GM21367 (cell line): ENCODE results near the gene LENG1.

Experiments used
- ATAC-seq: cut with Tn5 transposase; IDR thresholded peaks from one replicate; pipeline ENCODE4 v1.9.1; 2021; ENCODE audit not compliant: unreplicated experiment

Gene LENG1

GRCh38 chr19:54142166-54142780 lies 17.2 kb downstream of the LENG1 start:
- no peak for ATAC-seq

GRCh38 chr19:54141356-54141755 lies 18.2 kb downstream of the LENG1 start:
- no peak for ATAC-seq

GRCh38 chr19:54138489-54139256 lies 20.8 kb downstream of the LENG1 start:
- no peak for ATAC-seq

- ATAC-seq = no peak
Measured at GRCh38 chr19:54137699-54138488, 21.6 kb downstream of the LENG1 start, which contains the start of gene CNOT3. TSS of gene CNOT3 (plus strand) at chr19:54137762. CDS start at chr19:54142979, 5,217 bp downstream.

- peak; percentile 66 for ATAC-seq
Measured at GRCh38 chr19:54136864-54137698, 22.4 kb downstream of the LENG1 start.

- ATAC-seq = no peak
Measured at GRCh38 chr19:54136086-54136863, 23.2 kb downstream of the LENG1 start.

GRCh38 chr19:54133957-54134590 lies 25.4 kb downstream of the LENG1 start:
- ATAC-seq = no peak

GRCh38 chr19:54133312-54133956 lies 26.1 kb downstream of the LENG1 start:
- ATAC-seq = no peak

- ATAC-seq = no peak
Measured at GRCh38 chr19:54129617-54129996, 29.9 kb downstream of the LENG1 start.

- ATAC-seq = no peak
Measured at GRCh38 chr19:54128796-54129616, 30.5 kb downstream of the LENG1 start.

- no peak for ATAC-seq
Measured at GRCh38 chr19:54128441-54128725, 31.1 kb downstream of the LENG1 start.

GRCh38 chr19:54127688-54128440 lies 31.7 kb downstream of the LENG1 start:
- ATAC-seq = no peak

GRCh38 chr19:54125713-54126112 lies 33.8 kb downstream of the LENG1 start:
- no peak for ATAC-seq

GRCh38 chr19:54124393-54124792 lies 35.1 kb downstream of the LENG1 start:
- no peak for ATAC-seq

GRCh38 chr19:54123682-54124081 lies 35.8 kb downstream of the LENG1 start:
- no peak for ATAC-seq

- ATAC-seq = no peak
Measured at GRCh38 chr19:54121259-54121658, 38.3 kb downstream of the LENG1 start.

GRCh38 chr19:54115109-54116063 lies 44.1 kb downstream of the LENG1 start, which contains the start of the genes PRPF31 and TFPT:
TSS of gene PRPF31 (plus strand) at chr19:54115754. CDS start at chr19:54118279, 2,525 bp downstream.
TSS of gene TFPT (minus strand) at chr19:54115657. CDS start at chr19:54115269, 388 bp downstream.
- peak; percentile 70 for ATAC-seq
